Fibroblast of lung (primary cell): ENCODE results near the gene TSNAXIP1.

ENCODE experiments used
- CTCF ChIP-seq, 2 donors: IDR thresholded peaks in 1 of 2; conservative IDR thresholded peaks in 1 of 2; 1 replicate in 1 of 2; 2 replicates in 1 of 2; pipeline ENCODE4 v1.5.1; 2011 to 2012; ENCODE audit warnings: low read length in 2 of 2, control low read depth in 1 of 2, inconsistent platforms in 1 of 2, low read depth in 1 of 2, mild to moderate bottlenecking in 1 of 2
- EZH2 ChIP-seq: IDR thresholded peaks from 2 replicates; pipeline ENCODE4 v1.5.1; 2012; ENCODE audit warnings: low read length, control low read depth, mild to moderate bottlenecking; ENCODE audit errors: missing control alignments

GRCh38 chr16:67869653-67870052, 63.0 kb downstream of the TSNAXIP1 start:
- TF ChIP-seq CTCF (conservative IDR thresholded peaks at IDR 0.05 in 1 of 2, IDR thresholded peaks at IDR 0.05 in 1 of 2; ENCODE audit: low read depth in 1 of 2, low read length in 2 of 2) (no peak), EZH2 (no peak)
